T-helper 1 cell treated with Interleukin-12 subunit alpha and Interleukin-12 subunit beta and Interleukin-4 antibody, amounts not matched to agents 30 ng/mL and 1 ng/mL, for 36 hours (primary cell): ENCODE measurements around the gene PROM2. TPM values are rescaled to one million over a fixed set of nuclear protein-coding genes. Genes with fewer than 3 reads are reported as not detected.

Experiments used
- intact Hi-C: fragments of 100-400 bp; cut with micrococcal nuclease; formaldehyde crosslinking; loops from one replicate; pipeline ENCODE4 v1.15.1; 2024
- total RNA-seq: library from RNA; stranded (reverse); gene quantifications from 2 replicates; pipeline ENCODE4 v1.2.3, GENCODE V29; 2022

PROM2 gene
- total RNA-seq, 1 donor from 2014 or later: 1.4 TPM

- intact Hi-C loops: no loop called here
Observed at GRCh38 chr2:95307036-95307435, 32.8 kb downstream of the PROM2 start.

GRCh38 chr2:95307878-95308277 is 33.6 kb downstream of the PROM2 start:
- intact Hi-C loops: no loop called here

- intact Hi-C loops: no loop called here
Observed at GRCh38 chr2:95308426-95308990, 34.3 kb downstream of the PROM2 start.

- intact Hi-C loops: no loop called here
Observed at GRCh38 chr2:95309599-95309998, 35.4 kb downstream of the PROM2 start.

- intact Hi-C loops: no loop called here
Observed at GRCh38 chr2:95310216-95310615, 36.0 kb downstream of the PROM2 start.

GRCh38 chr2:95310651-95311050 is 36.4 kb downstream of the PROM2 start:
- intact Hi-C loops: no loop called here

- intact Hi-C loops: no loop called here
Observed at GRCh38 chr2:95311815-95312542, 37.7 kb downstream of the PROM2 start.

GRCh38 chr2:95312543-95313201 is 38.4 kb downstream of the PROM2 start:
- intact Hi-C loops: no loop called here

GRCh38 chr2:95313296-95314131 is 39.3 kb downstream of the PROM2 start:
- intact Hi-C loops: loop anchor here (2.0 kb wide), 1 partner anchor 291 kb away; no protein-coding TSS in a partner anchor

GRCh38 chr2:95314598-95314963 is 40.3 kb downstream of the PROM2 start:
- intact Hi-C loops: loop anchor here (2.0 kb wide), 1 partner anchor 292 kb away; no protein-coding TSS in a partner anchor

GRCh38 chr2:95314964-95315611 is 40.8 kb downstream of the PROM2 start:
- intact Hi-C loops: loop anchor here (1.0 to 2.0 kb wide), 2 partner anchors 122 to 292 kb away; no protein-coding TSS in a partner anchor

GRCh38 chr2:95315801-95316411 is 41.7 kb downstream of the PROM2 start:
- intact Hi-C loops: loop anchor here (1.0 to 2.0 kb wide), 2 partner anchors 123 to 293 kb away; no protein-coding TSS in a partner anchor

- intact Hi-C loops: no loop called here
Observed at GRCh38 chr2:95316466-95317122, 42.3 kb downstream of the PROM2 start.

- intact Hi-C loops: no loop called here
Observed at GRCh38 chr2:95317123-95317500, 42.9 kb downstream of the PROM2 start.

GRCh38 chr2:95317665-95318425 is 43.6 kb downstream of the PROM2 start:
- intact Hi-C loops: no loop called here

GRCh38 chr2:95318431-95319220 is 44.4 kb downstream of the PROM2 start:
- intact Hi-C loops: no loop called here

GRCh38 chr2:95319481-95320343 is 45.5 kb downstream of the PROM2 start:
- intact Hi-C loops: no loop called here

GRCh38 chr2:95320344-95320712 is 46.1 kb downstream of the PROM2 start:
- intact Hi-C loops: no loop called here
